ENCODE measurements around the gene CHCHD2.

DNA sequence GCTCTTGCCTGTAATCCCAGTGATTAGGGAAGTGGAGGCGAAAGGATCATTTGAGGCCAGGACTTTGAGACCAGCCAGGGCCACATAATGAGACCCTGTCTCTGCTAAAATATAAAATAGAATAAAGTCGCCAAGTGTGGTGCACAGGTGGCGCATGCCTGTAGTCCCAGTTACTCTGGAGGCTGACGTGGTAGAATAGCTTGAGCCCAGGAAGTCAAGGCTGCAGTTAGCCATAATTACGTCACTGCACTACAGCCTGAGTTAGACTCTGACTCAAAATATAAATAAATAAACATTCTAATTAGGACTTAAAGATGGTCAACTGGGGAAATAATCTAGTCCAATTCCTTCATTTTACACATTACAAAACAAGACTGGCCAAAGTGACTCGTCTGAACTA, 768 bp downstream of the CHCHD2 start:
- no peak for TF ChIP-seq EZH2 (IDR thresholded peaks at IDR 0.05)
- no peak for TF ChIP-seq POLR2AphosphoS5 (IDR thresholded peaks at IDR 0.05; ENCODE audit: borderline replicate concordance, low read depth, low read length)
- no peak for TF ChIP-seq FOXP2 (optimal IDR thresholded peaks at IDR 0.05; ENCODE audit: control extremely low read depth, extremely low read length, insufficient read depth)

All from SK-N-MC (cell line).